ENCODE results near the gene PRKCZ.

PRKCZ gene

GRCh38 chr1:2199042-2199810 is 149.0 kb downstream of the PRKCZ start:
- peak; percentile 24 to 64 for DNase-seq

GRCh38 chr1:2200308-2200943 is 150.2 kb downstream of the PRKCZ start:
- no peak for DNase-seq

- no peak for DNase-seq
Measured at GRCh38 chr1:2201062-2201461, 150.9 kb downstream of the PRKCZ start.

GRCh38 chr1:2202008-2202575 is 151.9 kb downstream of the PRKCZ start:
- no peak for DNase-seq

GRCh38 chr1:2202843-2203601 is 152.8 kb downstream of the PRKCZ start:
- no peak for DNase-seq

- DNase-seq: no peak
Measured at GRCh38 chr1:2203671-2204414, 153.6 kb downstream of the PRKCZ start.

GRCh38 chr1:2204415-2205190 is 154.4 kb downstream of the PRKCZ start:
- peak in 1 of 2 experiments; percentile 44 for DNase-seq

- peak; percentile 44 to 76 for DNase-seq
Measured at GRCh38 chr1:2205191-2205952, 155.2 kb downstream of the PRKCZ start.

GRCh38 chr1:2206813-2207487 is 156.7 kb downstream of the PRKCZ start:
- no peak for DNase-seq

- DNase-seq: peak; percentile 26 to 69
Measured at GRCh38 chr1:2208309-2209239, 158.4 kb downstream of the PRKCZ start.

GRCh38 chr1:2209400-2210083 is 159.3 kb downstream of the PRKCZ start:
- DNase-seq: no peak

GRCh38 chr1:2210084-2210653 is 160.0 kb downstream of the PRKCZ start:
- no peak for DNase-seq

- no peak for DNase-seq
Measured at GRCh38 chr1:2210786-2211185, 160.6 kb downstream of the PRKCZ start.

GRCh38 chr1:2212274-2212531 is 162.0 kb downstream of the PRKCZ start:
- no peak for DNase-seq

- DNase-seq: peak; percentile 45 to 64
Measured at GRCh38 chr1:2212532-2213491, 162.6 kb downstream of the PRKCZ start.

GRCh38 chr1:2213576-2214505 is 163.6 kb downstream of the PRKCZ start:
- no peak for DNase-seq
